GM13977 (cell line): ENCODE results near the gene COL13A1.

Source experiments
- DNase-seq: peaks from one replicate; pipeline ENCODE4 v3.0.0; 2012; ENCODE audit warnings: low spot score
- in situ Hi-C: fragments of 300-500 bp; cut with MboI; formaldehyde crosslinking; loops from one replicate; pipeline ENCODE4 v1.12.0; 2022; ENCODE audit warnings: low sequenced_read_pairs, low pct_unique_long_range_greater_than_20kb, mixed read lengths, inconsistent platforms; ENCODE audit not compliant: unreplicated experiment
- TF ChIP-seq, protein P1 (sequence below): IDR thresholded peaks from 2 replicates; pipeline ENCODE4 v1.5.1; 2012; ENCODE audit warnings: mild to moderate bottlenecking, control low read depth; ENCODE audit not compliant: insufficient read depth; ENCODE audit errors: extremely low read depth, missing control alignments

The COL13A1 gene

DNA sequence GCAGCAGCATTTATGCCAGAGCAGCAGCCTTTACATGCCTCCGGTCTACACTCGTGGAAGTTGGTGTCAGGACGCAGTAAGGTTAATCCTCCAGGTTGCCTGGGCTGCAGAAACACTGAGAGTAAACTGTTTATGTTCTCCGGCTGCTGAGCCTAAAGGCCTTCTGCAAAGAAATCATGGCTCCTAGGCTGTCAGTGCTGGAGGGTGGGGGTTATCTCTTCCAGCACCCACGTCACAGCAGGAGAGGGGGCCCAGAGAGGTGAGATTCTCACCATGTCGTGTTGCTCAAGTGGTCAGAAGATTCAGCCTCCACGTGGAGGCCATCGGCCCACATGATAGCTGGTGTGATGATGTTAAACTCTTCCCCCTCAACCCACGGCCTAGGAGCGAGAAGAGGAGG is 41.2 kb downstream of the COL13A1 start:
- TF ChIP-seq, protein P1, sequence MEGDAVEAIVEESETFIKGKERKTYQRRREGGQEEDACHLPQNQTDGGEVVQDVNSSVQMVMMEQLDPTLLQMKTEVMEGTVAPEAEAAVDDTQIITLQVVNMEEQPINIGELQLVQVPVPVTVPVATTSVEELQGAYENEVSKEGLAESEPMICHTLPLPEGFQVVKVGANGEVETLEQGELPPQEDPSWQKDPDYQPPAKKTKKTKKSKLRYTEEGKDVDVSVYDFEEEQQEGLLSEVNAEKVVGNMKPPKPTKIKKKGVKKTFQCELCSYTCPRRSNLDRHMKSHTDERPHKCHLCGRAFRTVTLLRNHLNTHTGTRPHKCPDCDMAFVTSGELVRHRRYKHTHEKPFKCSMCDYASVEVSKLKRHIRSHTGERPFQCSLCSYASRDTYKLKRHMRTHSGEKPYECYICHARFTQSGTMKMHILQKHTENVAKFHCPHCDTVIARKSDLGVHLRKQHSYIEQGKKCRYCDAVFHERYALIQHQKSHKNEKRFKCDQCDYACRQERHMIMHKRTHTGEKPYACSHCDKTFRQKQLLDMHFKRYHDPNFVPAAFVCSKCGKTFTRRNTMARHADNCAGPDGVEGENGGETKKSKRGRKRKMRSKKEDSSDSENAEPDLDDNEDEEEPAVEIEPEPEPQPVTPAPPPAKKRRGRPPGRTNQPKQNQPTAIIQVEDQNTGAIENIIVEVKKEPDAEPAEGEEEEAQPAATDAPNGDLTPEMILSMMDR = no peak
- in situ Hi-C loops = no loop called here
- DNase-seq = no peak

GRCh38 chr10:69843923-69844322 is 42.2 kb downstream of the COL13A1 start:
- no peak for DNase-seq
- in situ Hi-C loops = no loop called here
- TF ChIP-seq, protein P1 = no peak

DNA sequence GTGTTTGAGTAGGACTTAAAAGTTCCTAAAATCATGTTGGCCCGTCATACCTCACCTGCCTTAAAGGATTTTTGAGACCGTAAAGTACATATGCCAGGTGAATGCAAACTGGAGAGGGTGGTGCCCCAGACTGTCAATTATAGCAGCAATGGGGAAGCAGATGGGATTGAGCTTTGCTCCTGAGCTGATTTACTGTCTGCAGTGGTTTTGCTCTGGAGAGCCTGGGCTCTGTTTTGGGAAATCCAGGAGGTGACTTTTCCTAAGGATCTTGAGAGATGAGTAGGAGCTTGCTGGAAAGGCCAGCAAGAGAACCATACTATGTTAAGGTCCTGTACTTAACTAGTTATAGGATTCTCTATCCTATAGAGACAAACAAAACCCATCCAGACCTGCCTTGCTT is 43.0 kb downstream of the COL13A1 start:
- DNase-seq = no peak
- in situ Hi-C loops = no loop called here
- TF ChIP-seq, protein P1 = no peak

DNA sequence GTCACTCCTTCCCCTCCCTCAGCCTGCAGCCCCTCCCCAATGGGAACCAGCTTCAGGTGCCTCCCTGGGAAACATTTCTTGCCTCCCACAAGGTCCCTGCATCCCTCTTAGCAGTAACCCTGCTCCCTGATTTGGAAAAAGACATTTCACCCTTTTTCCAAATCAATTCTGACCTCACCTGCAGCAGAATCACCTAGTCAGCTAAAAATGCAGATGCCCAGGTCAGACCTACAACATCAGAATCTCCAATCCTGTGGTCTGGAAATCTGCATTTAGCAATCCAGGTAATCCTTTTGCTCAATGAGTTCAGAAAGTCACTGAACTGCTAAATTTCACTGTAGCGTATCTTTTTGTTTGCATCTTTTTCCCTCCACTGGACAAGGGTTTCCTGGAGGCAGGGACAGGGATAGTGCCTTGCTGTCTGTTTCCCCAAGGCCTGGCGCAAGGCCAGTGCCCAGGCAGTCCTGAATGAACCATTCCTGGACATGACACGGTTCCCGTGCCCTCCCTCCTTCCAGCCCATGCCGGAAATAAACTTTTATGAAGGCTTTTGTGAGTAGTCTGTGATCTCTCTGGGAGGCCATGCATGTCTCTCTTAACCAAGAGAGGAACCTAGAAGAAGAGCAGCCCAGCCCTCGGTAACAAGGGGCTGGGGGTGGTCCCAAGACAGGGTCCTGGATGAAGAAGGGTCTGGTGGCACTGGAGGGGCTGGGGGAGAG is 44.0 kb downstream of the COL13A1 start:
- TF ChIP-seq, protein P1 = no peak
- in situ Hi-C loops = no loop called here
- no peak for DNase-seq

DNA sequence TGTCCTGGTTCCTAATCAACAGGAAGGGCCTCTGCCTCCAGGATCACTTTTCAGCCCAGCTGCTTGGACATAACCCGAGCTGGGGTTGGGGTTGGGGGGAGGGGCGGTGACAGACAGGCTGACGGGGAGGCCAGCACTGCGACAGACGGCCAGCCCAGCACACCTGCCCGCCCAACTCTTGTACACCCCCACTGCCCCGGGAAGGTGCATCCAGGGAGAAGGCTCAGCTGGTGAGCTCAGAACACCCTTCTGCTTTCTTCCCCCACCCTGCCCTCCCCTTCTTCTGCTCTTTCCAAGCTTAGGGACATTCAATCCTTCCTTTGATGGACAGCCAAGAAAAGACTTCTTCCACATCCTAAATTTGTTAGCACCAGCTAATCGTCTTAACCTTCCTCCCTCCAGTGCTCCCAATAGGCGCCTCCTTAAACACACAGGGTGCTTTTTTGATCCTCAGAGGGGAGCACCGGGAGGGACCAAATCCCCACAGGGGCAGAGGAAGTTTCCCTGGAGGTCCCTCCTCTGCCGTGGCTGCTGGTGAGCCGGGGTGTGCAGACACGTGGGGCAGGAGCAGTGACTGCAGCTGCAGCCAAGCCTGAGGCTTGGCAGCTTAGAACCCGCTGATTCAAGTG is 44.7 kb downstream of the COL13A1 start:
- no peak for DNase-seq
- in situ Hi-C loops = no loop called here
- TF ChIP-seq, protein P1 = no peak

DNA sequence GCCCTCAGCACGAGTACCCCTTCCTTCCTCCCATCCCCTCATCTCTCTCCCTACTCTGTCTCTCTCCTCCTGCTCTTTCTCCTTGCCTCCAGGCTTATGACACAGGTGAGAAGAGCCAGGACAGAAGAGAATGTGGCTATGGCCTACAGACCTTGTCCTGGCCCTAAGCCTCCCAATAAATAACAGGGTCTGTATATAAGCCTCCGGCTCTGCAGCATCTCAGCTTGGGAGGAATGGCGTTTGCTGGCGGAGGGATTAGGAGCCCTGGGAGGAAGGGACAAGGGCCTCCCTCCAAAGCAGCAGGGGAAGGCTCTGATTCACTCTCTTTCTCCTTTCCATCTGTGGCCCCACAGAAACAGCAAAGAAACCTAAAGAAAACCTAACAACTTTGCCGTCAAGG is 45.8 kb downstream of the COL13A1 start:
- DNase-seq = no peak
- in situ Hi-C loops = no loop called here
- TF ChIP-seq, protein P1 = no peak
